AG09319 (cell line): ENCODE measurements around the gene ATXN7L1.

Experiments used
- DNase-seq: peaks from one replicate; pipeline ENCODE4 v3.0.0-alpha.2; 2010; ENCODE audit warnings: low read depth; ENCODE audit errors: extremely low read depth
- CTCF ChIP-seq: IDR thresholded peaks from 2 replicates; pipeline ENCODE4 v1.5.1; 2011; ENCODE audit warnings: low read depth, mild to moderate bottlenecking, inconsistent platforms, low read length, moderate library complexity

Gene ATXN7L1

DNA sequence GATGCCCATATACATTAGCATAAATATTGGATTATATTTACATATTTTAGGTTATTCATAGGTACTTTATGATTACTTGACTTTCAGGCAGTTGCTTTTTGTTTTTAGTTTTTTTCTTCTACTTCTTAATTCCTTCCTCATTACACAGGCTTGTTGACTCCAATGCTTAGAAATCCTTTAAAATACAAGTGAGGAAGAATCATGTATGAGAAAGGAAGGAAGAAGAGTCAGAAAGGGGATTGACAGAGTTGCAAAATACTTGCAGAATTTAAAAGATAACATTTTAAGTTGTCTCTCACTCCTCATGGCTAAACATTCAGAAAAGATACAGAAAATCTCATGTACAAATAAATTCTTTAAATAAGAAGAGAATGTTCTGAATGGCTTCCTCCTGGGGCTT, 61.9 kb downstream of the ATXN7L1 start:
- TF ChIP-seq CTCF, result no peak
- no peak for DNase-seq

DNA sequence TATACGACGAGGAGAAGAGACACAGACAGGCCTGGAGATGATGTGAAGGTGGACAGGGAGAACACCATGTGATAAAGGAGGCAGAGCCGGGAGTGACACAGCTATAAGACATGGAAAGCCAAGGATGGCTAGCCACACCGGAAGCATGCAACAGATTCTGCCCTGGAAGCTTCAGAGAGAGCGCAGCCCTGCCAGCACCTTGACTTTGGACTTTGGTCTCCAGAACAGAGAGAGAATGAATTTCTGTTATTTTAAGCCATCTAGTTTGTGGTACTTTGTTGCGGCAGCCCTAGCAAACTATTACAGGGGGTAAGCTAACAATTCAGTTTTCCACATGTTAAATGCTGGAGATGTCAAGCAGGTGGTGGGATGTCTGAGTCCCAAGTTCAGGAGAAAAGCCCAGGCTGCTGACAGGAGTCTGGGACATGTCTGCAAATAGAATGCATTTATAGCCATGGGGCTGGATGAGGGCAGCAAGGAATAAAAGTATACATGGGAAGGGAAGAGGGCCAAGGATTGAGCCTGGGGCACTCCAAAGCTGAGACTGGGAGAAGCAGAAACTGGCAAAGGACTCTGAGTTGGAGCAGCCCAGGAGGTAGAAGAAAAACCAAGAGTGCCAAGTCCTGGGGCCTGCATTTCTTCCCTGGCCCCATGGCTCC, 65.1 kb downstream of the ATXN7L1 start:
- TF ChIP-seq CTCF, result no peak
- DNase-seq, result no peak

DNA sequence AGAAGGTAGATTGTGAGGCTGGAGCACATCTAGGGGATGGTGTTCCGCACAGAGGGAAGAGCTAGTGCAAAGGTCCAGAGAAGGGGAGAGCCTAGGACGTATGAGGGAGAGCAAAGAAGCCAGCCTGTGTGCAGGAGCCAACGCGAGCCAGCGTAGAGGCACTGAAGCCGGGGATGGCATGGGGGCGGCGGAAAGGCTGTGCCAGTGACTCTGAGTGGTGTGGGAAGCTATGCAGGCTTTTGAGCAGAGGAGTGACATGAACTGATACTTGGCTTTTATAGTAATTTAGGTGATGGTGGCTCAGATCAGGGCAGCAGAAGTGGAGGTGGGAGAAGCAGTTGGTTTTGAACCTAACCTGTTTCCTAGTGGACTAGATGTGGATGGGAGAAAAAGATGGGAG, 65.8 kb downstream of the ATXN7L1 start:
- no peak for DNase-seq
- TF ChIP-seq CTCF, result no peak

DNA sequence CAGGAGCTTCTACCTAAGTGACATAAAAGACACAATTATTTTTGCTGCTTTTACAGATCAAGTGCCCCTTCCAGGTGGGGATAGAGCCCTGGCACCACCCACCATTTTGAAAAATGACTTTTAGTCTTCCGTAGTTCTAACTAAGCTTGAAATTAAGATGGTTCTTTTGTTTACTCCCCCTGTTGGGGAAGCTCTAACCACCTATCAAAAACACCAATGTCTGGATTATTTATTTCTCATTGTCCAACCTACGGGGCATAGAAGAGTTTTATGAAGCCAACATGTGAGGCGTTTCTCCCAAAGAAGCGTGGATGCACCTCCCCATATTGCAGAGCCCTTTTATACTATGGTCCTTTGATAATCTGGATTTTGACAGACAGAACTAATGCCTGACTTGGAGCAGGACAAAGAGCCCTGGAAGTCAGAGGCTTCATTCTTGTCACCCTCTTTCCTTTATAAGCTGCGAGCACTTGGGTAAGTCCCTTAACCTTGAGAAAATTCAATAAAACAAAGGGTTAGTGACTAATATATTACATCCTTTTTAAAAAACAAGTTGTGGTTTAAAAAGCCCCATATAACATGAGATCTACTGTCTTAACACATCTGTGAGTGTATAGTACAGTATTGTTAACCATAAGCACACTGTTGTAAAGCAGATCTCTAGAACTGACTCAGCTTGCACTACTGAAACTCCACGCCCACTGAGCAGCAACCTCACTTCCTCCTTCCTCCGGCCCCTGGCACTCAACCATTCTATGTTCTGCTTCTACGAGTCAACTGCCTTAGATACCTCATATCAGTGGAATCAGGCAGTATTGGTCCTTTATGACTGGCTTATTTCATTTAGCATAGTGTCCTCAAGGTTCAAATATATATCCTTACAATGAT, 67.5 kb downstream of the ATXN7L1 start:
- no peak for DNase-seq
- TF ChIP-seq CTCF, result no peak

DNA sequence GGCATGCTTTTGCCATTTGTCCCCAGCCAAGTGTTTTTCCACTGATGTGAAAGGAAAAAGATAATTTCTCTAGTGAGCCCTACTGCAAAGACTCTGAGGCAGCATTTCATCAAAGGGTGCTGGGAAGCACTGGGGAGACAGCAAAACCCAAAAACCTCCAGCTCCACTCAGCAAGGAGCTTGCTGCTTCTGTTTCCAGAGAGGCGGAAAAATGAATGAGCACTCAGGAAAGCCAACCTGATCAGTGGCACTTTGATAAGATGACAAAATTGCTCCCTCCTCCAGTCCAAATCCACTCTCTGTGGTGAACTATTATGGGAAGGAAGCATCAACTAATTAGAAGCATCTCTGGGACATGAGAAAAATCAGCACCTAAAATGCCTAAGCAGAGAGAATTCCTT, 68.2 kb downstream of the ATXN7L1 start:
- no peak for TF ChIP-seq CTCF
- no peak for DNase-seq

DNA sequence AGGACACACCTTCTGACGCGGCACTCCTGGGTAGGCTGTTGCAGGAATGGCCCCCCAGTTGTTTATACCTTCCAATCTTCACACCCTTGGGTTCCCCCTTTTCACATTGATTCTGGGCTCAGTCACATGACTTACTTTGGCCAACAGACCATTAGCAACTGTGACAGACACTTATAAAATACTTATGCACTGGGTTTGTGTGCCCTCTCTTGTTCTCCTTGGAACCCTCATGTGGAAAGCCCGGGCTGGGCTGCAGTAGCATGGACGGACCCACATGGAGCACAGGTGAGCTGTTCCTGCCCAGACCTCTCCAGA, 69.0 kb downstream of the ATXN7L1 start:
- no peak for TF ChIP-seq CTCF
- DNase-seq, result no peak
